Right forelimb (tissue), 1 donor: ENCODE data around the gene SLC16A11.
A peak's percentile ranks its signal among the peaks of the same experiment; 100 is the strongest.
"Not testable (repeated sequence)": the region's sequence is repeated elsewhere in the genome, so short reads cannot be mapped to it uniquely, and the experiment has no call there.

Source experiments
- DNase-seq: peaks from one replicate; pipeline ENCODE4 v3.0.0-alpha.2; 2018

SLC16A11 gene

DNA sequence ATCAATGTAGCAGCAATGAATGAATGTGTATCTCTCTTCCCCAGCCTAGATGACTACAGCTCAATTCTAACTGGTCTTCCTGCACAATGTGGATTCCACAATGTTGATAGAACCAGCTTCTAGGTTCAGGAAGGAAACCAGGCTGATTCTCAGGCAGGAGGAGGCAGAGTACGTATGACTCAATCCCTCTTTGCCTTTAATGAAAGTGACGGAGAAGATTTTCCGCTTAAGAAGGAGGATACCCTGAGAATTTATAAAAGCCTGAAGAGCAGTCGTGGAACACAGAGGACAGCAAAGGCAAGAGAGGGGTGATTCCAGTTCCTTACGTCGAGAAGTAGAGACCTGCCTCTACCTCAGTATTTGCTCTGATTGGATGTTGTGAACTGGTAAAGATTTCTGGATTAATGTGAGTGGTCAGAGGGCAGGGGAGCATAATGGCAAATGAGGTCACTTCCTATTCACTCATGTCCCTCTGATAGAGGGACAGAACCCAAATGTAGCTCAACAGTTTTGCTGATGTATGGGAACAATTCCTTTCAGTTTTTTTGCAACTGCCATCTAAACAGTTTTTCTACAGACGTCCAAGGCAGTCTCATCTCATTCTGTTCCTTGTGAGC, 15.0 kb upstream of the SLC16A11 start:
- DNase-seq, result no peak

DNA sequence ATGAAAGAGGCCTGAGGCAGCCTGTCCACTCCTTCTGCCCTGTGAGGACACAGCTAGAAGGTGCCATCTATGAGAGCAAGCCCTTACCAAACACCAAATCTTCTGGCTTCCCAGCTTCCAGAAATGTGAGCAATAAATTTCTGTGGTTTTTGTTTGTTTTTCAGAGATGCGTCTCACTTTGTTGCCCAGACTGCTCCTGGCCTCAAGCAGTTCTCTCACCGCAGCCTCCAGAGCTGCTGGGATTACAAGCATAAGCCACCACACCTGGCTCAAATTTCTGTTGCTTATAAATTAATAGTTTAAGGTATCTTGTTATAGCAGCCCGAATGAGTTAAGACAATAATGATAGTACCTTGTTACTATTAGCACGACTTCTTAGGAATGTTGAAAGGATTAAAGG, 12.5 kb upstream of the SLC16A11 start:
- DNase-seq, result no peak

DNA sequence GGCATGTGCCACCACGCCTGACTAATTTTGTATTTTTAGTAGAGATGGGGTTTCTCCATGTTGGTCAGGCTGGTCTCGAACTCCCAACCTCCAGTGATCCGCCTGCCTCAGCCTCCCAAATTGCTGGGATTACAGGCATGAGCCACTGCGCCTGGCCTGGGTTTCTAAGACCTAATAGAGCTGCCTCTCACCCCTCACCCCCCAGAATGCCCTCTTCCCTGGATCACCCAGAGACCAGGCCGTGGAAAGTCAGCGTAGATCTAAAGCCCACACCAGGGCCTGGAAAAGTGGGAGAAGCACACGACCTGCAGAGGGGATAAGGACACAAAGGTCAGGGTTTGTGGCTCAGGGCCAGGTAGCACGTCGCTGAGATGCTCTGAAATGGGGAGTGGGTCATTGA, 6.7 kb upstream of the SLC16A11 start:
- not testable (repeated sequence) for DNase-seq

DNA sequence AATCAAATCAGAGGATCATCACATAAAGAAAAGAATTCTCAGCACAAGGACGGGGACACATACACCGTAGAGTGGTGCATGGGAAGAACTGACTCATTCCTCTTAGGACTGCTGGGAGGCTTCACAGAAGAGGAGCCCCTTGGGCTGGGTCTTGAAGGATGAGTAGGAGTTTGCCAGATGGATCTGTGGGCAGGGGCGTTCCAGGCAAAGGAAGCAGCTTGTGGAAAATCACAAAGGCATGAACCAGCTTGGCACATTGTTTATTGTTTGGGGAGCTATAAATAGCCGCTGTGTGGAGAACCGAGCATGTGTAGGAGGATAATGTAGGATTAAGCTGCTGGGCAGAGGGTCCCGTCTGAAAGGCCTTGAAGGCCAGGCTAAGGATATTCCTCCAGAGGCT, 5.1 kb upstream of the SLC16A11 start:
- DNase-seq, result no peak

DNA sequence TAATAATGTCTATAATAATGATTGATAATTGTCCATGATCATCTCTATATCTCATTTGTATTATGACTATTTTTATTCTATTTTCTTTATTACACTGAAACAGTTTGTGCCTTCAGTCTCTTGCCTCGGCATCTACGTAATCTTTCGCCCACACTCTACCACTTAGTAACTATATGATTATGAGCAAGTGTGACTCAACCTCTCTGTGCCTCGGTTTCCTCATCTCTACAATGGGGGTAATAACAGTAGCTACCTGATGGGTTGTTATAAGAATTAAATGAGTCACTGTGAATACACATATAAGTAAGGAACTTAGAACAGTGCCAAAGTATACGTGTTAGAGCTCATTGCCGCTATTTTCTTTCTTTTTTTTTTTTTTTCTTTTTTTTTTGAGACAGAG, 3.7 kb upstream of the SLC16A11 start:
- DNase-seq, result no peak

DNA sequence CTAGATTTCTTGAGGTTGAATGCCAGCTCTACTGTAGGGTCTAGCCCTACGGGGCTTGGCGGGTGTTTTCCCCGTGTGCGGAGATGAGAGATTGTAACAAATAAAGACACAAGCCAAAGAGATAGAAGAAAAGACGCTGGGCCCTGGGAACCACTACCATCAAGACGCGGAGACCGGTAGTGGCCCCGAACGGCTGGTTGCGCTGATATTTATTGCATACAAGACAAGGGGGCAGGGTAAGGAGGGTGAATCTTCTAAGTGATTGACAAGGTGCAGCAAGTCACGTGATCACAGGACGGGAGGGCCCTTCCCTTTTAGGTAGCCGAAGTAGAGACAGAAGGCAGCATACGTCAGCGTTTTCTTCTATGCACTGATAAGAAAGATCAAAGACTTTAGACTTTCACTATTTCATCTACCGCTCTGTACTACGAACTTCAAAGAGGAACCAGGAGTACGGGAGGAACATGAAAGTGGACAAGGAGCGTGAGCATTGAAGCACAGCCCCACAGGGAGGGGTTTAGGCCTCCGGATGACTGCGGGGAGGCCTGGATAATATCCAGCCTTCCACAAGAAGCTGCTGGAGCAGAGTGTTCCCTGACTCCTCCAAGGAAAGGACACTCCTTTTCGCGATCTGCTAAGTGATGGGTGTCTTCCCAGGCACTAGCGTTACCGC, 3.0 kb upstream of the SLC16A11 start:
- DNase-seq, result not testable (repeated sequence)

DNA sequence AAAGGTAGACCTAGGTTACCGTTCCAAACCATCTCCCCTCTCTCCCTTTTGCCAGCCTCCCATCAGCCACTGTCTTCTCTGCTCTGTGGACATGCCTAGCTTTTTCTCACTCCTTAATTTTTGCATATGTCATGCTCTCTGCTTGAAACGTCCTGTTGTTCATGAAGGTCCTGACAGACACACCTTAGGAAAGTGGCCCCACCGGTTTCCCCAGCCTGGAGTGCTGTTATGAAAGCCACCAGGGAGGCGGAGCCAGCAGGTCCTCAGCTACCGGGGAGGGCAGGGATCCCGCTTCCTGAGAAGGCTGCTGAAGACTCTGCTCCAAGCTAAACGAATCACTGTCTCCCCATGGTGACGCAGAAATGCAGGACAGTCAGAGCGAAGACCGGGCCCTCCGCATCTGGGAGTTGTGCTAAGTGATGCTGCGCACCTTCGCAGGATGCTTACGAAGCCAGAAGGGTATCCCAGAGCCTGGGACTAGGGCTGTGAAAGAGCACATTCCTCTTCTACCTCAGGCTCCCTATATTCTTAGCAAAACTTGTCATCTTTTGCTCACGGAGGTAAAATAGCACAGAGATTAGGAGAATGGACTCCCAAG, 2.3 kb upstream of the SLC16A11 start:
- DNase-seq, result no peak

DNA sequence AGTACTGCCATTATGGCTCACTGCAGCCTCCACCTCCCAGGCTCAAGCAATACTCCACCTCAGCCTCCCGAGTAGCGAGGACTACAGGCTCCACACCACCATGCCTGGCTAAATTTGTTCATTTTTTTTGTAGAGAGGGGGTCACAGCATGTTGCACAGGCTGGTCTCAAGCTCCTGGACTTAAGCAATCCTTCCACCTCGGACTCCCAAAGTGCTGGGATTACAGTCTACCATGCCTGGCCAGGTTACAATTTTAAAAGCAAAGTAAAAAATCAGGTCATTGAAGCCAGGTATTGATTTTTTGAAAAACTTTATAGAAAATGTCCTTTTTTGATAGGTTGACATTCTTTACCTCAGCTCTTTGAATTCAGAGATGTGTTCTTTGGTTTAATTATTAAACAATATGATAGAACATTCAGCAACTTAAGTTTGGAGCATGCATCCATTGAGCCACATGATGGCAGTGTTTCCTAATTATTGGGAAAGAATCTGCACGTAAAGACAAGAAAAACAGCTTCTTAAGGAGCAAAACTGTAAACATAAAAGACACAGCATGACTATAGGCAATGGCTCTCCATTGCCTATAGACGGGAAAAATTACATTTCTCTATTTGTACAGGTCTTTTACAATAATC, 1.7 kb upstream of the SLC16A11 start:
- no peak for DNase-seq

DNA sequence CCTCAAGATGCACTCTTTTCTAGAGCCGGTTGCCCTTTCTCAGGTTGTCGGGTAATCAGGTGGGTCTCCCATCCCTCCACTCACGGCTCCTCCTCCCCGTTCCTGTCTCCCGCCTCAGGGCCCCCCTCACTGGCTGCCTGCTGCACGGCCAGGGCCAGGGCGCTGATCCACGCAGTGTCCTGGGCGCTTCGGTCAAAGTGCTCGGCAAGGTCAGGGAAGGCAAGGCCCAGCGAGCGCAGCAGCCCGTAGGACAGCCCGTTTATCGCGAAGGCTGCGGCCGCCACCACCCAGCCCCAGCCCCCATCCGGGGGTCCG, 753 bp downstream of the SLC16A11 start:
- no peak for DNase-seq

DNA sequence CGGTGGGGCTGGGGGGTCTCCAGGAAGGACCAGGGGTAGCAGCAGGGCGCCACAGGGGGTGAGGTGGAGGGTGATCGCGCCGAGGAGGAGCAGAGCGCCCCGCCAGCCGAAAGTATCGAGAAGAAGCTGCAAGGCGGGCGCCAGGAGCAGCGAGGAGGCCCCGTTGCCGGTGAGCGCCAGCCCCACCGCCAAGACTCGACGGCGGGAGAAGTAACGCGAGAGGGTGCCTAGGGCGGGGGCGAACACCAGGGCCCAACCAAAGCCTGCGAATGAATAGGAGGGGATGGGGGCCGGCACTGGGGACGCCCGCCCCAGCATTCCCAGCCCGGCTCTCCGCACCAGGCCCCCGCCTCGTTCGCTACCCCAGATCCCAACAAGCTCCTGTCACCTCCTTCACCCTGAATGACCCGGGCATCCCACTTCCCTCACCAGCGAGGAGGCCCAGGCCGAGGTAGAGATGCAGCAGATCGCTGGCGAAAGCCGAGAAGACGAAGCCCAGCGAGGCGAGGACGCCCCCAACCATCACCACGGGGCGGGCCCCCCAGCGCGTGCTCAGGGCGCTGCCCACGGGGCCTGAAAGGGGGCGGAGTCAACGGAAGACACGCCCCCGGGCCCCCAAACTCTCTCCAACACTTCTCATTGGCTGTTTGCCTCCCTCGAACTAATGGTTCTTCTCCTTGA, 1.3 kb downstream of the SLC16A11 start:
- DNase-seq, result peak; percentile 66

DNA sequence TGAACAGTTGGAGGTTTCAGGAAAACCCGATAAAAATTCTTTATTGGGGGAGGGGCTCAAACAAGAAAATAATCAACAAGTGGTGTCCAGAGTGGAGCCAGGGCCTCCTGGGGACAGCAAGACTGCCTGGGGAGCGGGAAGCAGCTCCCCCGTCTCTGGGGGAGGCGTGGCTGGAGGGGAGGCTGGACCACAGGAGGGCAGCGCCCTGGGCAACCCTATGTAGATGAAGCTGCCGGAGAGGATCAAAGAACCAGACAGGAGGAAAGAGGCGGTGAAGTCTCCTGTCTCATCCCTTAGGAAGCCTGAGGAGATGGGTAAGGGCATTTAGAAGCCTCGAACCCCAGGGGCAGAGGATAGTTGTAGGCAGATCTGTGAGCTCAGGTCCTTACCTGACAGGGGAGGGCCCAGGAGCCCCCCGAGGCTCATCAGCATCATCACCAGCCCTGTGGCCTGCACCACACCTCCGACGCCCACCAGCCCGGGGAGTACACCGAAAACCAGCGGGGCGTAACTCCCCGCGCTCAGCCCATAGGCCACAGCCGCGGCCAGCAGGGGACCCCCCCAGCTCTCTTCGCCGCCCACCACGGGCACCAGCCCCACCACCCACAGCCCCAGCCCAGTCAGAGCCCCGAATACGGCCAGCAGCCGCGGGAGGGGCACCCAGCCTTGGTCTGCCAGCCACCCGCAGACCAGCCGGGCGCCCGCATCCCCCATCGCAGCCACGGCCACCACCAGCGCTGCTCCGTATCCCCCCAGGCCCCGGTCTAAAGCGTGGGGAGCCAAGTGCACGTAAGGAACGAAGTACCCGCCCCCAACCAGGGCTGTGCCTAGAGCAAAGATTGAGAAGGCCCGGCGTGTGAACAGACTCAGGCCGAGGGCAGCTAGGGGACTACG, 2.0 kb downstream of the SLC16A11 start:
- DNase-seq, result no peak

DNA sequence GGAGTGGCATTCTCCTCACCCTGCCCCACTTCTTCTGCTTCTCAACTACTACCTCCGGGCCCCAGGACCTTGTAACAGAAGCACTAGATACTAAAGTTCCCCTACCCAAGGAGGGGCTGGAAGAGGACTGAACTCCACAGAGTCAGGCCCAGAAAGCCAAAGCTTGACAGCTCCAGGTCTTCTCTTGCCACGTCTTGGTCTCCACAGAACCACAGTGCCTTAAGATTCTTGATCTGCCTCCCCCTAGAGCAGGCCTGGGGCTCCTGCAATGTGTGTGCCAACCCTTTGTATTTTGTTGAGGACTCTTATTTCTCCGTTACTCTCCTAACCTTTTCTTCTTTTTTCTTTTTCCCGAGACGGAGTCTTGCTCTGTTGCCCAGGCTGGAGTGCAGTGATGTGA, 4.1 kb downstream of the SLC16A11 start:
- DNase-seq, result no peak

DNA sequence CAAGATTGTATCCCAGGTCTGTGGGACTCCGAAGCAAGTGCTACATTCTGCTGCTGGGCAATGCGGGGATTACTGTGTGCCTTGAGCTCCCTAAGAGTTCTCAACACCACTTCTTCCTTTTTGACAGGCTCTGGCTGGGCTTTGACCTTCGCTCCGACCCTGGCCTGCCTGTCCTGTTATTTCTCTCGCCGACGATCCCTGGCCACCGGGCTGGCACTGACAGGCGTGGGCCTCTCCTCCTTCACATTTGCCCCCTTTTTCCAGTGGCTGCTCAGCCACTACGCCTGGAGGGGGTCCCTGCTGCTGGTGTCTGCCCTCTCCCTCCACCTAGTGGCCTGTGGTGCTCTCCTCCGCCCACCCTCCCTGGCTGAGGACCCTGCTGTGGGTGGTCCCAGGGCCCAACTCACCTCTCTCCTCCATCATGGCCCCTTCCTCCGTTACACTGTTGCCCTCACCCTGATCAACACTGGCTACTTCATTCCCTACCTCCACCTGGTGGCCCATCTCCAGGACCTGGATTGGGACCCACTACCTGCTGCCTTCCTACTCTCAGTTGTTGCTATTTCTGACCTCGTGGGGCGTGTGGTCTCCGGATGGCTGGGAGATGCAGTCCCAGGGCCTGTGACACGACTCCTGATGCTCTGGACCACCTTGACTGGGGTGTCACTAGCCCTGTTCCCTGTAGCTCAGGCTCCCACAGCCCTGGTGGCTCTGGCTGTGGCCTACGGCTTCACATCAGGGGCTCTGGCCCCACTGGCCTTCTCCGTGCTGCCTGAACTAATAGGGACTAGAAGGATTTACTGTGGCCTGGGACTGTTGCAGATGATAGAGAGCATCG, 5.6 kb downstream of the SLC16A11 start:
- no peak for DNase-seq

DNA sequence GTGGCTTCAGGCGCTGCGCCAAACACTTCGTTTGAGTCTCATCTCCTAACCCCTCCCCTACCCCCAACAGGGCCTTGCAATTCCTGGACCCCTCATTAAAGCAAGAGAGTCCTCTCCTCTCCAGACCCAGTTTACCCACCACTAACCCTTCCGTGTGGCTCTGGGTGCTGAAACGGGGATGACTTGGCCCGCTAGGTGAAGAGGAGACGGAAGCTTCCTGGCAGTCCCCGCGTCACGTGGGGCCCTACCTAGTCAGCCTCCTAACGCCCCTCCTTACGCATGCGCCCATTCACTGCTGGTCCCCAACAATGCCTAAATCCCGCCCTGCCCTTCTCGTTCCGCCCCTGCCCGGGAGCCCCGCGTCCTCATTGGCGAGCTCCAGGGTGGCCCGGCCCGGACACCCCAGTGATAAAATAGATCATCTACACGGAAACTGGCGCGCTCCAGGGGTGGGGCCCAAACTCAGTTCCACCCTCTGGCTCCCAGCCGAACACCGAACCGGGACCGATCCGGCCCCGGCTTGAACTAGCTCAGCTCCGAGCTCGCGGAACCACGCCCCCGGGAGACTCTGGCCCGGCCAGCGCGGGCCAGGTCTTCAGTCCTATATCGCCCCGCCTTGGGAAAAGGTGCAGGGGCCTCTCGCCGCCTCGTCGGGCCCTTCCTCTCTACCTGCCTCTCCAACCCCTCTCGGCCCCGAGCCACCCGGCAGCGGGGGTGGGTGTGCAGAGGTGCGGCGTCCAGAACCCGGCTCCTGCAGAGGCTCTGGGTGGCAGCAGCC, 8.1 kb downstream of the SLC16A11 start, which contains the start of gene SLC16A13:
SLC16A13 (plus strand) TSS at position 425 of the 778 bp plus-strand sequence. CDS start 368 bp downstream, outside the sequence.
- DNase-seq, result peak; percentile 87

DNA sequence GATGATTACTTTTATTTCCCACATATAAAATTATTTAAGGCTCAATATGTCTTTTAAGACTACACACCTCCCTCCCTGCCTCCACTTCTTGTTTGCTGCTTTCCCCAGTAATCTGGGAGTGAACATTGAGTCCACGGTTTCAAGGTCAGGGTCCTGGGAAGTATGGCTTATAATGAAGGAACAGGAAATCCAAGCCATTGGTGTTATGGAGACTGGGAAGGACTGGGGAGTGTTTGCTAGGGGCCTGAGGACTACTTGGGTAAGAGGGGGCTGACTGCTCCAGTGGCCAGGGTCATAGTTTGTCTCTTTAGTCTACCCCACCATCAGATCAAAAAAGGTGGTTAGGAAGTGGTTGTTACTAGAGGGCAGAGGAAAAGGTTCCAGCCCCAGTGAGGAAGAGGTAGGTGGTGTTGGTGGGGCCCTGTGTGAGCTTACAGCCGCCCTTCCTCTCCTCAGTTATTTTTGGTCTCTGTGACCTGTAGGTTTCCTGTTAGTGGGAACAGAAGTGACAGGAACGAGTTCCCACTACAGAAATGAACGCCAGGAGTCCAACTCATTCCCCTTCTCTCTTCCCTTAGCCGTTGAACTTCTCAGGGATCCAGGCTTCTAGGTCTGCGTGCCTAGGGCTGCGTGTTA, 8.8 kb downstream of the SLC16A11 start:
- no peak for DNase-seq

DNA sequence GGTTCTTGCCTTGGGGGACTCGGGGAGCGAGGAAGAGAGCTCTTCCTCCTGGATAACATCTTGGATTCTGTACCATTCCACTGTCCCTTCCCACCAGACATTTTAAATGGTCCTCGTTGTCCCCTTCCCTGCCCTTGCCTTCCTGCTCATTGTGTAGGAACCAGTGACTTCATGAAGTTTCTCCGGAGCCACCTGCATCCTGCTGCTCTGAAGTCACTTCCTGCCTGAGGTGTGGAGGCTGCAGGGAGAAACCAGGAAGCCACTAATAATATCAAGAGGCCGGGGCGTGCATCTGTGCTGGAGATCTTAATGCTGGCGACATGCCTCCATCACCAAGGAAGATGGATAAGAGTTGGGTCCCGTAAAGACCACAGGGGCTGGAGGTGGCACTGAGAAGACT, 14.2 kb downstream of the SLC16A11 start:
- peak; percentile 25 for DNase-seq

DNA sequence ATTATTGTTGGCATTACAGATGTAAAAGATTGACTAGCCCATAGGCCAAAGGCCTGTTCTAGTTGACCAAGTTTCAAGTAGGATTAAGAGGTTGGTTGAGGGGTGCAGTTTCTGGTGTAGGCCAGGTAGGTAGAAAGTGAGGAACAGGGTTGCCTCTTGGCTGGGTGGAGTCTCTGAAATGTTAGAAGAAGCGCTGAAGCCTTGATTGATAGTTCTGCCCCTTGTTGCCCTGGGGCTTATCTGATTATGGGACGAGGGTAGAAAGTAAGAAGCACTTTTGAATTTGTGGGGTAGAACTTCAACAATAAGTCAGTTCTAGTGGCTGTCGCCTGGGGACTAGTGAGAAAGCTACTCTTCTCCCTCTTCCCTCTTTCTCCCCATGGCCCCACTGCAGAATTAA, 14.8 kb downstream of the SLC16A11 start:
- no peak for DNase-seq

DNA sequence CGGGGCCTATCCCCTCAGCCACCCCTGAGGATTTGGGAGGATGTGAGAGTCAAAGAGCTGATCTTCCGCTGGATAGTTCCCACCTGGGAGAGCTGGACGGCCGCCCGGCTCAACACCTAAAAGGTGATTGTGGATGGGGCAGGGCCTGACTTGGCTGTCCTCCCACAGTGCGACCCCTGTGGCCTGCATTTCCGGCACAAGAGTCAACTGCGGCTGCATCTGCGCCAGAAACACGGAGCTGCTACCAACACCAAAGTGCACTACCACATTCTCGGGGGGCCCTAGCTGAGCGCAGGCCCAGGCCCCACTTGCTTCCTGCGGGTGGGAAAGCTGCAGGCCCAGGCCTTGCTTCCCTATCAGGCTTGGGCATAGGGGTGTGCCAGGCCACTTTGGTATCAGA, 16.6 kb downstream of the SLC16A11 start:
- DNase-seq, result peak; percentile 32

DNA sequence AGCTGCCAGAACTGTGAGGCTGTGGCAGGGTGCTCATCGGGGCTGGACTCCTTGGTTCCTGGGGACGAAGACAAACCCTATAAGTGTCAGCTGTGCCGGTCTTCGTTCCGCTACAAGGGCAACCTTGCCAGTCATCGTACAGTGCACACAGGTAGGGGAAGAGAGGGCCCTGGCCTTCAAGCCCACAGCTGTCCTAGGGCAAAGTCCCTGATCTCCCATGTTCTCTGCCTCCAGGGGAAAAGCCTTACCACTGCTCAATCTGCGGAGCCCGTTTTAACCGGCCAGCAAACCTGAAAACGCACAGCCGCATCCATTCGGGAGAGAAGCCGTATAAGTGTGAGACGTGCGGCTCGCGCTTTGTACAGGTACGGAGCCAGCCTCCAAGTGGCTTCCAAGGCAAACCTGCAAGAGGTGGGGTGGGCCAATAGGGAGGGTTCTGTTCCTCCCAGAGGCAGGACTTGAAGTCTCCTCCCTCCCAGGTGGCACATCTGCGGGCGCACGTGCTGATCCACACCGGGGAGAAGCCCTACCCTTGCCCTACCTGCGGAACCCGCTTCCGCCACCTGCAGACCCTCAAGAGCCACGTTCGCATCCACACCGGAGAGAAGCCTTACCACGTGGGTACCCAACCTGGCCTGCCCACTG, 17.3 kb downstream of the SLC16A11 start:
- peak; percentile 32 for DNase-seq

DNA sequence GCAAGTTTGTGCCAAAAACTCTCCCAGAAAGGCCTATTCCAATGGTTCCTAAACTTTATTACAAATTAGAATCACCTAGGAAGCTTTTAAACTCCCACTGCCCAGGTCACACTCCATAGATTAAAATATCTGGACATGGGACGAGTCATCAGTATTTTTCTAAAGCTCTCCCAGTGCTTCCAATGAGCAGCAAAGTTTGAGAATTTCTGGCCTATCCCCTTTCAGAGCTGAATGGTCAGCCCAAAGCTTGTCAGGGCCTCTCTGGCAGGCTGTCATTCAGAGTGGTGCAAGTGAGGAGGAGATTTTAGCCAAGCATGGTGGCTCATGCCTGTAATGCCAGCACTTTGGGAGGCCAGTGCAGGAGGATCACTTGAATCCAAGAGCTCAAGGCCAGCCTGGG, 18.6 kb downstream of the SLC16A11 start:
- peak; percentile 13 for DNase-seq
